H1 (cell line): Measurements from ENCODE around the gene MAN1C1. TPM values are rescaled to one million over a fixed set of nuclear protein-coding genes. Genes with fewer than 3 reads are reported as not detected.

Source experiments
- CTCF ChIA-PET: fragments of 300-600 bp; sonication (Branson Sonifier 250); formaldehyde crosslinking; loops from one replicate; lab custom pipeline; 2021; ENCODE audit not compliant: partially characterized antibody; lab: Charles Lee
- POLR2A ChIA-PET: fragments of 300-600 bp; sonication (Branson Sonifier 250); formaldehyde crosslinking; loops from one replicate; lab custom pipeline; 2021; ENCODE audit warnings: inconsistent platforms; ENCODE audit not compliant: partially characterized antibody; lab: Charles Lee
- DNase-seq, 2 experiments: peaks; one replicate each; pipeline versions ENCODE4 v3.0.0 to v3.0.0-alpha.2; 2010 to 2022; ENCODE audit warnings: low spot score in 2 of 2, low read depth in 1 of 2, mixed read lengths in 1 of 2
- FAIRE-seq: peaks from 2 replicates; lab custom pipeline; 2011; peaks lifted over from hg19 to GRCh38; lab: Jason Lieb, UNC
- H2AFZ ChIP-seq: 2 replicates; pipeline ENCODE4 v1.8.1; 2012; ENCODE audit warnings: low read length, inconsistent platforms
- H2AK5ac ChIP-seq: 2 replicates; pipeline ENCODE4 v1.6.1; 2013; ENCODE audit warnings: low read depth, low read length
- H2BK120ac ChIP-seq: replicated peaks from 2 replicates; pipeline ENCODE3; 2013; ENCODE audit warnings: low read depth, low read length, inconsistent platforms
- H2BK12ac ChIP-seq: 2 replicates; pipeline ENCODE4 v1.6.1; 2013; ENCODE audit warnings: low read depth, low read length
- H2BK15ac ChIP-seq: 2 replicates; pipeline ENCODE4 v1.6.1; 2013; ENCODE audit warnings: low read length
- H2BK20ac ChIP-seq: 2 replicates; pipeline ENCODE4 v1.6.1; 2013; ENCODE audit warnings: low read length
- H2BK5ac ChIP-seq: 2 replicates; pipeline ENCODE4 v1.6.1; 2013; ENCODE audit warnings: low read depth, low read length
- H3K14ac ChIP-seq: 2 replicates; pipeline ENCODE4 v1.6.1; 2013; ENCODE audit warnings: inconsistent platforms; ENCODE audit not compliant: insufficient read length
- H3K18ac ChIP-seq: 2 replicates; pipeline ENCODE4 v1.6.1; 2013; ENCODE audit warnings: low read length; ENCODE audit errors: extremely low read depth
- H3K23ac ChIP-seq: 2 replicates; pipeline ENCODE4 v1.6.1; 2013; ENCODE audit warnings: inconsistent platforms; ENCODE audit not compliant: insufficient read length
- H3K23me2 ChIP-seq: 2 replicates; pipeline ENCODE4 v1.6.1; 2013; ENCODE audit warnings: low read depth, low read length
- H3K27ac ChIP-seq: 2 replicates; pipeline ENCODE4 v1.6.1; 2011; ENCODE audit warnings: low read depth, low read length, inconsistent platforms
- H3K27me3 ChIP-seq, 4 experiments: replicated peaks in 1 of 4; 1 replicate in 1 of 4; 2 replicates in 3 of 4; pipeline versions ENCODE4 v1.6.1 to v1.8.1; 2011 to 2013; ENCODE audit warnings: low read length in 3 of 4, mild to moderate bottlenecking in 3 of 4, inconsistent platforms in 2 of 4, mixed read lengths in 2 of 4, moderate library complexity in 1 of 4; ENCODE audit not compliant: control insufficient read depth in 3 of 4, insufficient read depth in 3 of 4; ENCODE audit errors: extremely low read depth in 1 of 4
- H3K36me3 ChIP-seq, 4 experiments: 2 replicates each; pipeline versions ENCODE4 v1.6.1 to v1.8.1; 2011 to 2013; ENCODE audit warnings: mild to moderate bottlenecking in 4 of 4, low read length in 3 of 4, moderate library complexity in 2 of 4, control low read depth in 1 of 4, inconsistent platforms in 1 of 4; ENCODE audit not compliant: insufficient read depth in 4 of 4, control insufficient read depth in 2 of 4
- H3K4ac ChIP-seq: replicated peaks from 2 replicates; pipeline ENCODE3; 2013; ENCODE audit warnings: low read length, low read depth, mixed read lengths, inconsistent platforms; ENCODE audit not compliant: insufficient read length
- H3K4me1 ChIP-seq, 4 experiments: replicated peaks in 1 of 4; 1 replicate in 1 of 4; 2 replicates in 3 of 4; pipeline versions ENCODE4 v1.6.1 to v1.8.1; 2011 to 2013; ENCODE audit warnings: low read length in 3 of 4, inconsistent platforms in 2 of 4, mixed read lengths in 1 of 4; ENCODE audit not compliant: insufficient read depth in 4 of 4, control insufficient read depth in 3 of 4
- H3K4me2 ChIP-seq, 2 experiments: 2 replicates each; pipeline versions ENCODE4 v1.6.1 to v1.8.1; 2011 to 2013; ENCODE audit warnings: low read depth in 2 of 2, low read length in 2 of 2, control low read depth in 1 of 2, inconsistent platforms in 1 of 2, mild to moderate bottlenecking in 1 of 2; ENCODE audit not compliant: insufficient read depth in 1 of 2
- H3K4me3 ChIP-seq, 4 experiments: fragments of 200-600, 300-600 bp in 1 of 4; sonication (generic), shearing (Covaris generic), sonication (Bioruptor Twin) in 1 of 4; 2 replicates each; pipeline versions ENCODE4 v1.5.1 to v1.8.1; 2011 to 2016; ENCODE audit warnings: low read length in 4 of 4, low read depth in 3 of 4, control low read depth in 2 of 4, inconsistent platforms in 2 of 4, mild to moderate bottlenecking in 2 of 4, mixed read lengths in 1 of 4, moderate library complexity in 1 of 4; ENCODE audit not compliant: insufficient read depth in 2 of 4; ENCODE audit errors: extremely low read depth in 1 of 4
- H3K56ac ChIP-seq: replicated peaks from 2 replicates; pipeline ENCODE3; 2013; ENCODE audit warnings: low read depth, mild to moderate bottlenecking, mixed read lengths, low read length, inconsistent platforms; ENCODE audit not compliant: insufficient read length
- H3K79me1 ChIP-seq: 2 replicates; pipeline ENCODE4 v1.6.1; 2013; ENCODE audit warnings: low read depth, low read length, control low read depth
- H3K79me2 ChIP-seq, 2 experiments: 2 replicates each; pipeline versions ENCODE4 v1.6.1 to v1.8.1; 2012 to 2013; ENCODE audit warnings: low read length in 2 of 2, mild to moderate bottlenecking in 2 of 2, inconsistent platforms in 1 of 2; ENCODE audit not compliant: insufficient read depth in 2 of 2, control insufficient read depth in 1 of 2
- H3K9ac ChIP-seq, 4 experiments: replicated peaks in 1 of 4; 1 replicate in 1 of 4; 2 replicates in 3 of 4; pipeline versions ENCODE4 v1.6.1 to v1.8.1; 2011 to 2013; ENCODE audit warnings: low read depth in 3 of 4, low read length in 3 of 4, control low read depth in 2 of 4, mild to moderate bottlenecking in 2 of 4, moderate library complexity in 2 of 4, inconsistent platforms in 1 of 4; ENCODE audit errors: extremely low read depth in 1 of 4
- H3K9me3 ChIP-seq, 2 experiments: 2 replicates each; pipeline versions ENCODE4 v1.6.1 to v1.8.1; 2012 to 2013; ENCODE audit warnings: mild to moderate bottlenecking in 2 of 2, moderate library complexity in 2 of 2, control low read depth in 1 of 2, inconsistent platforms in 1 of 2, low read depth in 1 of 2, low read length in 1 of 2, mixed read lengths in 1 of 2; ENCODE audit not compliant: insufficient read depth in 2 of 2
- H4K20me1 ChIP-seq, 2 experiments: replicated peaks in 1 of 2; 2 replicates each; pipeline versions ENCODE3 to v1.8.1; 2011 to 2013; ENCODE audit warnings: inconsistent platforms in 2 of 2, low read length in 2 of 2, mild to moderate bottlenecking in 1 of 2; ENCODE audit not compliant: insufficient read depth in 2 of 2, control insufficient read depth in 1 of 2
- H4K5ac ChIP-seq: 2 replicates; pipeline ENCODE4 v1.6.1; 2013; ENCODE audit warnings: low read length, low read depth, mixed read lengths, inconsistent platforms; ENCODE audit not compliant: insufficient read length
- H4K8ac ChIP-seq: 2 replicates; pipeline ENCODE4 v1.8.0; 2013; ENCODE audit warnings: mild to moderate bottlenecking, moderate library complexity, low read length, inconsistent platforms; ENCODE audit not compliant: insufficient read depth; ENCODE audit errors: extremely low read depth
- H4K91ac ChIP-seq: replicated peaks from 2 replicates; pipeline ENCODE3; 2013; ENCODE audit warnings: low read length, mixed read lengths, inconsistent platforms; ENCODE audit not compliant: insufficient read length
- EZH2 ChIP-seq: fragments of 200-600 bp; sonication (generic); IDR thresholded peaks from 2 replicates; pipeline ENCODE4 v1.7.1; 2012; ENCODE audit warnings: low read depth, mild to moderate bottlenecking, moderate library complexity, low read length, inconsistent platforms; ENCODE audit not compliant: severe bottlenecking
- JUND ChIP-seq: IDR thresholded peaks from 2 replicates; pipeline ENCODE4 v1.6.1; 2011; ENCODE audit warnings: mild to moderate bottlenecking, improper control_type of control experiment, low read length
- POLR2AphosphoS5 ChIP-seq: IDR thresholded peaks from 2 replicates; pipeline ENCODE4 v1.6.1; 2011; ENCODE audit warnings: low read depth, low read length
- POU5F1 ChIP-seq: IDR thresholded peaks from 2 replicates; pipeline ENCODE4 v1.6.1; 2011; ENCODE audit warnings: low read depth, mild to moderate bottlenecking, low read length, moderate library complexity
- SAP30 ChIP-seq: fragments of 300-600 bp; sonication (generic); IDR thresholded peaks from 2 replicates; pipeline ENCODE4 v1.7.1; 2012; ENCODE audit warnings: low read length, moderate library complexity, mild to moderate bottlenecking, inconsistent platforms; ENCODE audit not compliant: insufficient read depth, insufficient replicate concordance
- SIN3A ChIP-seq, 2 experiments: IDR thresholded peaks in 1 of 2; conservative IDR thresholded peaks in 1 of 2; 2 replicates each; pipeline ENCODE4 v1.6.1; 2011 to 2012; ENCODE audit warnings: low read length in 2 of 2, improper control_type of control experiment in 1 of 2, low read depth in 1 of 2, mild to moderate bottlenecking in 1 of 2
- SP4 ChIP-seq: IDR thresholded peaks from 2 replicates; pipeline ENCODE4 v1.6.1; 2012; ENCODE audit warnings: low read length, inconsistent platforms
- TAF1 ChIP-seq: IDR thresholded peaks from 2 replicates; pipeline ENCODE4 v1.6.1; 2011; ENCODE audit warnings: mild to moderate bottlenecking, low read depth, low read length
- WGBS, 2 experiments: shearing (Covaris generic) in 1 of 2; methylation state at CpG; one replicate each; pipeline versions ENCODE4 v1.1.6 to v1.1.7; 2013 to 2015; ENCODE audit warnings: low lambda C conversion rate in 2 of 2, mixed read lengths in 2 of 2, inconsistent platforms in 1 of 2, low coverage in 1 of 2, missing lambda C conversion rate in 1 of 2; ENCODE audit not compliant: insufficient replicate concordance in 2 of 2, insufficient coverage in 1 of 2, insufficient read length in 1 of 2; ENCODE audit errors: extremely low coverage in 1 of 2, missing lambda C conversion rate in 1 of 2; 5-methylcytosine and 5-hydroxymethylcytosine counted together
- polyA plus RNA-seq, 7 experiments: library from polyadenylated mRNA; depleted of rRNA in 3 of 7; stranded (reverse) in 5 of 7; unstranded in 2 of 7; fragments of >200 nt in 5 of 7; fragments of 200-250 nt in 2 of 7; gene quantifications; 1 replicate in 5 of 7; 2 replicates in 1 of 7; 4 replicates in 1 of 7; pipeline versions ENCODE4 v1.2.1 to v1.2.3, GENCODE V29; 2011 to 2013; ENCODE audit warnings: missing spikeins in 2 of 7, mixed read lengths in 2 of 7
- total RNA-seq: library from RNA; stranded (reverse); fragmentation: NEBNext Ultra II Directional; extraction: Animal tissue kit (Norgen Biotek cat#: 25700); gene quantifications from 2 replicates; pipeline ENCODE4 v1.2.1, GENCODE V29; 2021

MAN1C1 gene
- total and polyA plus RNA-seq, 2 of the 8 experiments (the other 6 are each of a cell fraction or from before 2014, with no cell fraction given) = 7.8 to 15.2 TPM

DNA sequence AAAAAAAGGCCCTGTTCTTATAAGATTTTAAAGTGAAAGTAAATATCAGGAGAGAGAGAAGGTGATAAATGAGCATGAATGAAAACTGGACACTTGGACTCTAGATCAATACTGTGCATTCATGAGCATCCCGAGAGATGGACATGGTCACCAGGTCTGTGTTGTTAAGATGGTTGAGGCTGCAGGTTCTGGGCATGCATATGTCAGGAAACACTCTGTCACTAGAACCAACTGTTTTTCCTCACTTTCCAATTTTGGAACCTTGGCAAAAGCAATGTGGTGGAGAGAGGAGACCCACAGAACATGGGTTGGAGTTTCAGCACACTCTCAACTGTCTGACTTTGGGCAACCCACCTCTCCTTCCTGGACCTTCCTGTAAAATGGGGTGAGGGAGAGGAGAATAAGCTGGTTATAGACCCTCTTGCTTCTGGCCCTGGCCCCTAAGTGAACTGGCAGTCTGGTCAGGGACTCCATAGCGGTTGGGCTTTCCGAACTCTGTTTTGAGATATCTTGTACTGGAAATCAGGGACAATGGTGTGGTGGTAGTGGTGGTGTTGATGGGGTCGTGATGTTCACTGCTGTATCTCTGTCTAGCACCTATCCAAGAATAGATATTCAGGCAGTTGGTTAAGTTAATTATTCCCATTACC, 4.2 kb downstream of the MAN1C1 start:
- Histone ChIP-seq H3K79me2 (no peaks in the 10 kb centered on the region), H3K18ac (no peak overlapping the region), H2BK20ac (no peak overlapping the region), H2BK120ac (no peak overlapping the region), H3K4ac (no peak overlapping the region), H2BK12ac (no peak overlapping the region), H3K27ac (no peak overlapping the region), H4K20me1 (peaks cover 0 to 2% of the 10 kb centered on the region in 2 experiments), H3K9ac (no peak overlapping the region), H3K4me2 (no peak overlapping the region), H4K5ac (no peak overlapping the region), H3K27me3 (peaks cover 9 to 18% (median 16%) of the 10 kb centered on the region in 4 experiments), H2AK5ac (no peak overlapping the region), H3K56ac (no peak overlapping the region), H3K4me3 (no peak overlapping the region), H3K36me3 (no peaks in the 10 kb centered on the region), H3K23ac (no peak overlapping the region), H3K14ac (no peak overlapping the region), H3K23me2 (peaks cover 9% of the 10 kb centered on the region; the same call in 1 of the 2 replicates), H3K4me1 (peaks cover 0 to 20% (median 4%) of the 10 kb centered on the region in 4 experiments; a peak in 6 of 7 replicates), H4K91ac (no peak overlapping the region), H2BK15ac (no peak overlapping the region), H2BK5ac (no peak overlapping the region), H4K8ac (no peak overlapping the region), H3K9me3 (no peaks in the 10 kb centered on the region), H2AFZ (no peak overlapping the region), H3K79me1 (peaks cover 2% of the 10 kb centered on the region; the same call in 1 of the 2 replicates)
- CTCF ChIA-PET = interaction anchor here (1.0 to 7.1 kb wide), 13 partner anchors 19 to 177 kb away, joined by 3 to 53 read pairs (median 7); no protein-coding TSS in a partner anchor
- POLR2A ChIA-PET = interaction anchor here (1.3 kb wide), 1 partner anchor 114 kb away, joined by 3 read pairs; no protein-coding TSS in a partner anchor
- WGBS, 2 experiments = 85% methylated on average over 4 of the region's 4 CpGs; no CpG with 5 or more reads in 1 of the 2 experiments
- DNase-seq (peak in 1 of 2 experiments; percentile 8), FAIRE-seq (no peak)
- TF ChIP-seq EZH2 (no peak), POLR2AphosphoS5 (no peak), POU5F1 (no peak), SP4 (no peak), SAP30 (no peak), TAF1 (no peak), SIN3A (conservative IDR thresholded peaks at IDR 0.05 in 1 of 2, IDR thresholded peaks at IDR 0.05 in 1 of 2; ENCODE audit: low read depth in 1 of 2, low read length in 2 of 2) (no peak), JUND (no peak)
